Iris pigment epithelial cell (primary cell): ENCODE data around the gene BRD7.

Experiments used
- DNase-seq: peaks from one replicate; pipeline ENCODE4 v3.0.0-alpha.2; 2011; ENCODE audit warnings: low read depth

BRD7 gene

DNA sequence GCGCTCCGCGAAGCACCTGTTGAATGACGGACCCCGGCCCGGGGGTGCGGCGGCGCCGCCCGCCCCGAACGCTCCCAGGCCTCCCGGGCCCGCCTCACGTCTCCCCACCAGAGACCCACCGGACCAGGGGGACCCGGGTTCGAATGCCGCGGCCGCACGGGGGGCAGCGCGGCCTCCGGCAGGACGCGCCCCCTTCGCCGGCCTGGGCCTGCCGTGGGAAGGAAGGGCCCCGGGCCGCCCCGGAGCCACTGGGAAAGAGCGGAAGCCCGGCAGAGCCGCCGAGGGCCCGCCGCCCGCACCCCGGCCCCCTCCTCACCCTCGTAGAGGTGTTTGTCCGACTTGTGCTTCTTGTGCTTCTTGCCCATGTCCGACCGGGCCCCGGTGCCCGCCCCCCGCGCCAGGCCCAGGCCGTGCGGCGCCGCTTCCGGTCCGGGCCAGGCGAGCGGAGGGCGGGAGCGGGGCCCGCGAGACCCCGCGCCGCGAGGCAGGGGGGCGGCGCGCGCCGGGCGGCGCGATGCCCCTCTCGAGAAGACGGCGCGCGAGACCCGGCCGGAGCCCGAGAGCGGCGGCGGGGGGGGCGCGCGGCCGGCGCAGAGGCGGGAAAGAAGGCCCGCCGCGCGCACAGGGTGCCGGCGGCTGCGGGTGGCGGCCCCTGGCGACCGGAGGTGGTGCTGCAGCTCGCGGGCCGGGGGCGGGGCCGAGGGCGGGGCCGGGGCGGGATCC, at the start of gene BRD7:
Gene BRD7 (minus strand): TSS at position 579 of the 723 bp plus-strand sequence. CDS start 214 bp downstream, at position 365.
- DNase-seq: peak; percentile 52

- no peak for DNase-seq
These were observed 47.6 kb upstream of the BRD7 start for GRCh38 chr16:50416388-50416787.

DNA sequence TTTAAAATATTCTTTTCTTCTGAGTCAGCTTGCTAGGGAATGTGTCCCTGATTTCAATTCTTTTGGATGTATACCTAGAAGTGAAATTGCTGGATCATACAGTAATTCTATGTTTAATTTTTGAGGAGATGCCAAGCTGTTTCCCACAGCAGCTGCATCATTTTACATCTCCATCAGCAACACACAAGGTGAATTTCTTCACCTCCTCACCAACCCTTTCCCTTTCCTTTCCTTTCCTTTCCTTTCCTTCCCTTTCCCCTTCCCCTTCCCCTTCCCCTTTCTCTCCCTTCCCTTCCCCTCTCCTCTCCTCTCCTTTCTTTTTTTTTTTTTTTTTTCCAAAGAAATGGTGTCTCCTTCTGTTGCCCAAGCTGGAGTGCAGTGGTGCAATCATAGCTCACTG, 45.4 kb upstream of the BRD7 start:
- DNase-seq: no peak

GRCh38 chr16:50411034-50411433, 42.2 kb upstream of the BRD7 start:
- DNase-seq: no peak

DNA sequence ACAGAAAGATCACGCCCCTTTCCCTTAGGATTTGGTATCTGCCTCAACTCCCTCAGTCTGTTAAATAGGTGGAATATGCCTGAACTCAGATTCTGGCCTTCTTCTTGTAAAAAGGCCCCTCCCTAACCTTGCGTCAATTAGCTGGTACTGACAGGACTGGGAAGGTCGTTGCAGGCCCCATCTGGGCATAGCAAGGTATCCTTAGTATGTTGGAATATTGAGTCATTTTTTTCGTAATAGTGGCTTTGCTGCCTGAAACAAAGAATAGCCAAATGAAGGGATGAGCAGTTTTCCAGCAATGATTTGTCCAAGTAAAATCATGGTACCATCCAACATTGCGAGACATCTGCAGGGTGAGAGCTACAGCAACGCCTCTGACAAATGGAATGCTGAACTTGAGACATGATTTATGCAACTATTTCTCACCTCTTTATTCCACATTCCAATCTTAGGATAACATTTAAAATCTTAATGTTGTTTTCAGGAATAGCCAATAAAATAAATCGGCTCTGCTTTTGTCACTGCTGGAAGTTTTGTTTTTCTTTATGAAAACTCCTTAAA, 39.3 kb upstream of the BRD7 start:
- DNase-seq: no peak

DNA sequence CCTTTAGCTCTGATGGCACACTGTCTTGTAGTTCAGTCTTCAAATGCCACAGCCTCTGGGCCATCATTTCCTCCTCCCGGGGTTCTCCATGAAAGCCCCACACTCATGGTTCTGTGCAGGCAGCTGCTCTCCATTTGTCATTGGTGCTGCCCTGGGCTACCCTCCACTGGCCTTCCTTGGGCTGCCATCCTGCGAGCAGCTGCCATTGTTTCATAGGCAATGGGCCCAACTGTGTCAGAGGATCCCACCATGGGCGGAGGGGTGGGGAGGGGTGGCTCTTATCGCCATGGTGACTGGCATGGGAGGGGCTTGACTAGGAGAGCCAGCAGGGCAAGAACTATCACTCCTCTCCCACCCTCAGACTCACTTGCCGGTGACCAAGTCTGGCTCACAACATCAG, 38.6 kb upstream of the BRD7 start:
- DNase-seq: no peak

DNA sequence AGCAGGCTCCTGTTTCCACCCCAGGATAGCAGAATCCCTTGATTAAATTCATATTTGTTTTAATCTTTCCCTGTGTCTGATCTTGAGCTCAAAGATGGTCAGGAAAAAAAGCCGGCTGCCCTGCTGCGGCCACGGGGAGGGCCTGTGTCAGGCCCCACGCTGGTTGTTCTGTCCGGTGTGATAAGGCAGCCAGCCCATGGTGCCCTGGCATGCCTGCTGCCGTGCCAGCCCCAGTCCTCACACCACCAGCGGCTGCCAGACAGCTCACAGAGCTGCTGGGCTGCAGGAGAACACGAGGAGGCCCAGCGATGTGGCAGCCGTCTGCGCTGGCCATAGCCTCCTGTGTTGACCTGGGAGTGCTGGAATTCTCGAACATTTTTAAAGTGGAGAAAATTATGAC, 34.7 kb upstream of the BRD7 start:
- no peak for DNase-seq

GRCh38 chr16:50402298-50402895, 33.6 kb upstream of the BRD7 start:
- DNase-seq: no peak

DNA sequence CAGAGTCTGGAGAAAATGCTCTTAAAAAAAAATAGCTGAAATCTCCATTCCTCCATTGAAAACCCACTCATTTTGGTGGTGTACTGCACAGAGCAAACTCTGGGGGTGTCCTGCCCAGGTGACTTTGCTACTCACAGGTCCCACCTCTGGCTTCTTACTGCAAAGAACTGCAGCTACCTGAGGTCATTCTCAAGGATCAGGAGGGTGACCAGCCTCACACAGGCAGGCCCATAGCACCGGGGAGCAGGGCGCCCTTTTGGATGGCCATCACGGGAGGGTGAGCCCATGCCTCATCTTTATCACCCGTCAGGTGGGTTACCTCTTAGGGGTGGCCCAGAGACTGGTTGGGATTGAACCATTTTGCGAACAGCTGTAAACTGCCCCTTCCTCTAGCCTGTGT, 32.6 kb upstream of the BRD7 start:
- no peak for DNase-seq

- DNase-seq: peak; percentile 21
These were observed 32.2 kb upstream of the BRD7 start for GRCh38 chr16:50400967-50401348.

DNA sequence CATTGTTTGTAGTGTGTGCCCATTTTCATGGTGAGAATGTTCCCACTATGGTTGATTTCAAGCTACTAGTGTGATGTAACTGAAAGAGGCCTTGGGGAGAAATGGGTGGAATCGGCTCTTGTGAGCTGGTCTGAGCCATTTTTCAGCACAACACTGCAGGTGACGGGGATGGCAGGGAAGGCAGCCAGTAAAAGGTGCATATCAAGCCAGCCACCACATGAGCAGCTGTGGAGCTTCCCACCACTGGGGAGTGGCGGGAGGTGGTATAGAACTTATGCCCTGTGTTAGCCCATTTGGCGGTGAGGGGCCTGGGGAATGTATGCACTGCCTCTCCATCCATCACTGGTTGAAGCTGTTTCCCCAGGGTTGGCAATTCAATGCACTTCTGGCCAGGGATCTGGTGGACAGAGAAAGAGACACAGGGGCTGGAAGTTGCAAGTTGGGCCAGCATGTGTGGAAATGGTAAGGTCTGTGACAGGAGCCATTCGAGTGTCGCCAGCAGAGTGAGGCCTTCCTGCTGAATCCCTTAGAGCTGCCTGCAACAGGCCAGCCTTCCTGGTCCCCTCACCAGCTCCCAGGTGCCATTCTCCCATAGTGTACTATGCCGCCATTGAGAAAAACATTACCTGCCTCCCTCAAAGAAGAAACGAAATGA, 31.7 kb upstream of the BRD7 start:
- no peak for DNase-seq

- no peak for DNase-seq
These were observed 30.6 kb upstream of the BRD7 start for GRCh38 chr16:50399411-50399810.

DNA sequence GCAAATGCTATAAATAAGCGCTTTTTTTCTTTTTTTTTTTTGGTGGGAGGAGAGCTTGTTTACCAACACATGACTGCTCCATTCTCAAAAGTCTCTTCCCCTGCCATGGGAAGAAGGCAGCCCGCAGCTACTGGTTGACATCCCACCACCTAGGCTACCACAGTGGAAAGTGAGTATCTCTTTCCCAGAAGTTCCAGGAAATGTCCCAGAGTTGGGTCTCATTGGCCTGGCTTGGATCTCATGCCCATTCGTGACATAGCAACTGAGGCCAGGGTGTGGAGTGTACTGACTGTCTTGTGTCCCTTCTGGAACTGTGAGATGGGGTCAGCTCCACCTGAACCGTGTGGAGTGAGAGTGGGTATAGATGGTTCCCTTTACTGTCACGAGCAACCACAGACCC, 29.5 kb upstream of the BRD7 start:
- no peak for DNase-seq

- peak; percentile 68 for DNase-seq
These were observed 28.2 kb upstream of the BRD7 start for GRCh38 chr16:50396761-50397535.

- DNase-seq: no peak
These were observed 27.2 kb upstream of the BRD7 start for GRCh38 chr16:50395763-50396710.

GRCh38 chr16:50393858-50394802, 25.3 kb upstream of the BRD7 start:
- no peak for DNase-seq

DNA sequence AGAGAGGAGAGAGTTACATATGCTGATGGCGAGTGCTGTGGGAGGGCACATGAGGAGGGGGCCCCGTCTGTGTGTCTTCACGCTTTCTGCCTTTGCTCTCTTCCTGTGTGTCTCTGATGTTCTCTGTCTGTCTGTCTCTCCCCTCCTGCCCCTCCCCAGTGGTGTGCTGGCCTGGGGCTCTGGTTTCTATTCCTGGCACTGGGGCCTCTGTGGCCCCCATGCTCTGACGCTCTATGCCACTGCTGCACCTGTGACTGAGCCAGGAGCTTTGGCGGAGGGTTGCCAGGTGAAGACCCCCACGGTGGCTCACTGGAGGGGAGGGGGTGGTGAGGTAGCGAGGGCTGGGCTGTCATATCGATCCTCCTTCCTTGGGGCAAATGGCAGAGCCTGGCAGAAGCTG, 24.6 kb upstream of the BRD7 start:
- no peak for DNase-seq

DNA sequence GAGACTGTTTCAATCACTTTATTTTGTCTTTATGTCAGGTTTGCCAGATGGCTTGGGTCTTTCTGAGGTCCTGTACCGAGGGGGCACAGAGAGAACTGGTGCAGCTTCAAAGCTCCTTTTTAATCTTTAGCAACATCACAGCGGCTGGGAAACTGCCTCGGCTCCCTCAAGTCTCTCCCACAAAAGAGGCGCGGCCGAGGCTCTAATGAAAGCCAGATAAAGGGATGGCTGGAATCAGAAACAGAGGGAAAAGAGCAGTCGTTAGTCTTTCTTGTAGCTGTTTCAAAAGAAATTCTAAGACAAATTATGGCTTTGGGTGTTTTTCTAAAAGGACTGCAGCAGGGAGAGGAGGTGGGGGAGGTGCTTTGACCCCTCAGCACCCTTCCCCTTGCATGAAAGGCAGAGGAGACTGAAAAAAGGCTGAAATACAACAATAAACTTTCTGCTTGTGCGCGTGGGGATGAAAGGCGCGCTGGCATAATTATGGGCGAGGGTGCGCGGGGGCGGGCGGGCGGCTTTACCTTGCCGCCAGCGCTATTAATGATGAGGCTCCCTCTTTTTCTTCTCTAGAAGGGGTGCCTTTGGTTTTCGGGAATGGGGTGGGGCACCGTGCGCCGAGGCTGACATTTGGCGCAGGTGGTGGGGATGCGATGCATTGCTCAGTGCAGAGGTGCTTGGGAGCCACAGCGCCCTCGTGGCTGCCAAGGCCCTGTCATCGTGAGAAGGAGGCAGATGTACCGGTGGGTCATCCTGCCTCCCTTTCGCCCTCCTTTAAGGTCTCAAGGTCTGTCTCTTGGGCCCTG, 22.3 kb upstream of the BRD7 start:
- no peak for DNase-seq

DNA sequence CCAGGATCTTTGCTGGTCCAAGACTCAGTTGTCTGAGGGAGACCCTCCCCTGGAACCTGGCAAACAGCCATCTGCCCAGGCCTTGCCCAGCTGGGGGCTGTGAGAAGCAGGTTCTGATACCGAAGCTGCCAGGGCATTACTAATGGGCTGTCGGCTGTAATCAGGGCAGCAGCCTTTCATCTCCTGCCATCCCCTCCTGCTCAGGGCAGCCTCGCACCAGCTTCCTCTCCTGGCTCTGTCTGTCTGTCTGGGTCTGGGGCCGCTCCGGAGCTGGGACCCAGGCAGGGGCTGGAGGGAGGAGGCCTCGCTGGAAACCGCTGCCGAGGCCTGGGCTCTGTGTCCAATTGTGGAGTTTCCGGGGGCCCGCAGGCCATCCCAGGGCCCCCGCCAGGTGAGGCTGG, 21.6 kb upstream of the BRD7 start:
- DNase-seq: no peak
